Activated CD4-positive, alpha-beta memory T cell treated with anti-CD3 and anti-CD28 coated beads, Interleukin-2, amount 10 ng/mL, durations not matched to agents 7 days and 5 days (primary cell): ENCODE results near the gene TOM1. TPM values are rescaled to one million over a fixed set of nuclear protein-coding genes. Genes with fewer than 3 reads are reported as not detected.

Experiments used
- CTCF ChIA-PET: fragments of 350-600 bp; sonication (Branson Sonifier 250); formaldehyde crosslinking; loops from one replicate; lab custom pipeline; 2021; ENCODE audit warnings: antibody characterized with exemption, inconsistent platforms; lab: Charles Lee
- POLR2A ChIA-PET: fragments of 350-600 bp; sonication (Branson Sonifier 250); formaldehyde crosslinking; loops from one replicate; lab custom pipeline; 2021; ENCODE audit warnings: antibody characterized with exemption; lab: Charles Lee
- DNase-seq: peaks from one replicate; pipeline ENCODE4 v3.0.0-alpha.2; 2020
- H3K27ac Mint-ChIP-seq: one replicate; pipeline ENCODE4 v1.8.0; 2021; ENCODE audit warnings: mild to moderate bottlenecking, mixed read lengths
- H3K27me3 Mint-ChIP-seq: one replicate; pipeline ENCODE4 v1.8.0; 2021; ENCODE audit warnings: mixed read lengths
- H3K36me3 Mint-ChIP-seq: one replicate; pipeline ENCODE4 v1.8.0; 2021; ENCODE audit warnings: low read depth, mixed read lengths
- H3K4me1 Mint-ChIP-seq: one replicate; pipeline ENCODE4 v1.8.0; 2021; ENCODE audit warnings: mixed read lengths
- H3K4me3 Mint-ChIP-seq: one replicate; pipeline ENCODE4 v1.8.0; 2021; ENCODE audit warnings: mild to moderate bottlenecking, mixed read lengths
- H3K9me3 Mint-ChIP-seq: one replicate; pipeline ENCODE4 v1.8.0; 2021; ENCODE audit warnings: mixed read lengths
- total RNA-seq, 2 experiments: library from RNA; stranded (reverse); gene quantifications; one replicate each; pipeline ENCODE4 v1.2.3, GENCODE V29; 2021

TOM1 gene
- total RNA-seq, 2 experiments from 2014 or later, result 37.3 to 41.4 TPM

DNA sequence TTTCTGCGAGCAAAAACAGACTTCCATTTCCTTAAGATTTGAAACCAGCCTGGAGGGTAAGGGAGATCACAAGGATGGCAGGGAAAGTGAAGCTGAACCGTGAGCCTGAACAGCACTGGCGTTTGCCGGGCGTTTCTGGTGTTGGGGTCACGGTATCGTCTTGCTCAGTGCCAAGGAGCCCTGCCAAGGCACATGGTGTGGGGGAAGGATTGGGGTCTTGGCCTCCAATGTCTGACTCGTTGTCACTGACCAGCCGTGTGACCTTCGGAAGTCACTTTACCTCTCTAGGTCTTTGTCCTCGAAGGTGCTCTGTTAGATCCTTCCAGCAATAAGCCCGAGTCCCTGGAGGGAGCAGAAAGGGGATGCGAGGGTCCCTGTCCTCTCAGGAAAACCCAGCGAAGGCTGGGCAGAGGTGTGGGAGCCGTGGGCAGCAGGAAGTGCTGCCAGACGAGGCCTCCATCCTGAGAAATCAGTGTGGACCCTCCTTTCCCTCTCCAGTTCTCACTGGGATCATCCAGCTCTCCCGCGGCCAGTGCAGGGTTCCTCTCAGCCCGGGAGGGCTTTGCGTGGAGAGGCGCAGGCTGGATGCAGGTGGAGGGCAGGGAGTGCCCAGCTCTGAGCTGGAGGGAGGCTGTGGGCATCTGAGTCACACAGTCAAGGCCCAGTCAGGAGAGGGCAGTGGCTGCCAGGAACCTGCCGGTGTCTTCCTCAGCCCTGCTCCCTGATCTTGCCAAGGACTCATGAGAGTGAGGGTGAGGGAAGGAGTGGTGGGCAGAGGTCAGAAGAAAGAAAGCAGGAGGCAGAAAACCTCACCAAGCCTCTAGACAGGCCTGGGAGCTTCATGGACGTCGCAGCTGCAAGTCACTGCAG, 18.9 kb downstream of the TOM1 start:
- H3K27ac Mint-ChIP-seq, result no peak overlapping the region
- CTCF ChIA-PET, result no interaction called here
- no peak overlapping the region for H3K4me3 Mint-ChIP-seq
- no peaks in the 10 kb centered on the region for H3K27me3 Mint-ChIP-seq
- peaks cover 27% of the 10 kb centered on the region for H3K4me1 Mint-ChIP-seq
- DNase-seq, result no peak
- H3K9me3 Mint-ChIP-seq, result no peaks in the 10 kb centered on the region
- H3K36me3 Mint-ChIP-seq, result peaks cover 5% of the 10 kb centered on the region
- POLR2A ChIA-PET, result no interaction called here

DNA sequence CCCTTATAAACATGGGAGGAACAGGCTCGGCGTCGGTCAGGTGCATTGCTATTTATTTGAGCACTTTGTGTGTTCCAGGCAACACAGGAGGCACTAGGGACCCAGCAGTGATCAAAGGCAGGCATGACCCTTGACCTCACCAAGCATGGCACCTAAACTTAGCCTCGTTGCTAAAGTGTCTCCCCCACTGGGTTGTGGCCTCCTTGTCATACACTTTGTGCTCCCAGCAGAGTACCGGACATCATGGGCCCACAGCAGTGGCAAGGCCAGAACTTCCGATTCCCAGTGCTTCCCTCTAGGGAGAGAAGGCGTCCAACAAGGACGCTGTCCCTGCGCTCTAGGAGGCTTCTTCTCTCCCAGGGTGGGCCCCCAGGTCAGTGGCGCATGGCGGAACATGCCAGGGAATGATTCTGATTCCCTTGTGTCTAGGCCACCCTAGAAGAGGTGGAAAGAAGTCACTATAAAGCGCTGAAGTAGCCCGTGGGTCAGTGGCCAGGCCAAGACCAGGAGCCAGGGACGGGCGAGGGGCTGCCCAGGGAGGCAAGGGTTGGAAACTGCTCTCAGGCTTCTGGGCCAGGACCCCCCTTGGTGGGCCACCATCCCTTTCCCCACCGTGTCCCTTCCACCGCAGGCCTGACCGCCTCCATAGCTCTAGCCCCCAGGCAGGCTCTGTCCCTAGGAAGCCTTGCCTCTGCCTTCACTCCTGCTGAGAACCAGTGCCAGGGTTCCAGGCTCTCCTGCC, 19.7 kb downstream of the TOM1 start:
- H3K4me1 Mint-ChIP-seq, result peaks cover 20% of the 10 kb centered on the region
- ChIA-PET CTCF (no interaction called here), POLR2A (no interaction called here)
- no peaks in the 10 kb centered on the region for H3K27me3 Mint-ChIP-seq
- peaks cover 10% of the 10 kb centered on the region for H3K36me3 Mint-ChIP-seq
- no peaks in the 10 kb centered on the region for H3K9me3 Mint-ChIP-seq
- DNase-seq, result no peak
- no peak overlapping the region for H3K27ac Mint-ChIP-seq
- H3K4me3 Mint-ChIP-seq, result no peak overlapping the region

GRCh38 chr22:35322126-35322525, 22.4 kb downstream of the TOM1 start:
- H3K4me1 Mint-ChIP-seq, result no peaks in the 10 kb centered on the region
- H3K27me3 Mint-ChIP-seq, result no peaks in the 10 kb centered on the region
- no peak overlapping the region for H3K27ac Mint-ChIP-seq
- CTCF ChIA-PET, result no interaction called here
- H3K36me3 Mint-ChIP-seq, result peaks cover 29% of the 10 kb centered on the region
- no peaks in the 10 kb centered on the region for H3K9me3 Mint-ChIP-seq
- no peak for DNase-seq
- no peak overlapping the region for H3K4me3 Mint-ChIP-seq
- POLR2A ChIA-PET, result no interaction called here

DNA sequence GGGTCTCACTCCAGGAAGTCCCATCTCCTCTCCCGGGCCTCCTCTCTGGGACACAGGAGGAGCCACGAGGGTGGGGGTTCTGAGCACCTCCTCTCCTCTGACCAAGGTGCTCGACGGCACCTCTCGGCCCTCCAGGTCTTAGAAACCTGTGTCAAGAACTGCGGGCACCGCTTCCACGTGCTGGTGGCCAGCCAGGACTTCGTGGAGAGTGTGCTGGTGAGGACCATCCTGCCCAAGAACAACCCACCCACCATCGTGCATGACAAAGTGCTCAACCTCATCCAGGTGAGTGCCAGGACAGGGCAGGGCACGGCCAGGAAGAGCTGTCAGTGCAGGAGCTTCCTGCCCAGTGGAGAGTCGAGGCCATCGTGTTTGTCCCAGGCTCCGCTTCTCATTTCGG, 23.2 kb downstream of the TOM1 start:
- ChIA-PET CTCF (no interaction called here), POLR2A (no interaction called here)
- Mint-ChIP-seq H3K27ac (no peak overlapping the region), H3K4me1 (peaks cover 2% of the 10 kb centered on the region), H3K27me3 (no peaks in the 10 kb centered on the region), H3K4me3 (no peak overlapping the region), H3K36me3 (peaks cover 32% of the 10 kb centered on the region), H3K9me3 (no peaks in the 10 kb centered on the region)
- no peak for DNase-seq

DNA sequence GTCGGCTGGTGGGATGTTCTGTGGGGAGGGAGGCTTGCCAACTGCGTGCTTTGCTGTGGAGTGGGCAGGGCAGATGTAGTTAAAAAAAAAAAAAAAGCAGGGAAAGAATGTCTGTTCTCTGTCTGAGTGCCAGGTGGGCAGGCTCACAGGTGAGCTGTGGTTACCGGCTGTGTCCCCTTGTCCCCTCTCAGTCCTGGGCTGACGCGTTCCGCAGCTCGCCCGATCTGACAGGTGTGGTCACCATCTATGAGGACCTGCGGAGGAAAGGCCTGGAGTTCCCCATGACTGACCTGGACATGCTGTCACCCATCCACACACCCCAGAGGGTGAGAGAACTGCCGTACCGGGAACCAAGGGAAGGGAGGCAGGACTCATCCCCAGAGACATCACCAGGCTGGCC, 23.6 kb downstream of the TOM1 start:
- Mint-ChIP-seq H3K4me3 (no peak overlapping the region), H3K4me1 (peaks cover 6% of the 10 kb centered on the region), H3K27me3 (no peaks in the 10 kb centered on the region), H3K27ac (no peak overlapping the region), H3K36me3 (peaks cover 36% of the 10 kb centered on the region), H3K9me3 (no peaks in the 10 kb centered on the region)
- DNase-seq, result no peak
- ChIA-PET POLR2A (interaction anchor here (1.5 kb wide), 1 partner anchor 10 kb away, joined by 3 read pairs; no protein-coding TSS in a partner anchor), CTCF (no interaction called here)

DNA sequence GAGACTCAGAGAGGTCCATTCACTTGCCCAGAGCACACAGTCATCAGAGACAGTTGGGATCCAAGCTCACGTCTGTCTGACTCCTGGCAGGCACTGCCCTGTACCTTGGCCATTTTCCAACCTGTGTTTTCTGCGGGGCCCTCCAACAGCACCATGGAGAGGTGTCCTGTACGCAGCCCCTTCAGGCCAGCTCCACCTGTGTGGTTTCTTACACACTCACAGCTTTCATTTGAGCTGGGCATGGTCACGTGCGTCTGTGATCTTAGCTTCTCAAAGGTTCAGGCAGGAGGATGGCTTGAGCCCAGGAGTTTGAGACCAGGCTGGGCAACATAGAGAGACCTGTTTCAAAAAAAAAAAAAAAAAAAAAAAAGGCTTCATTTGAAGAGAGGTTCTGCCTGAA, 24.4 kb downstream of the TOM1 start:
- H3K9me3 Mint-ChIP-seq, result no peaks in the 10 kb centered on the region
- H3K27me3 Mint-ChIP-seq, result no peaks in the 10 kb centered on the region
- POLR2A ChIA-PET, result interaction anchor here (1.5 kb wide), 1 partner anchor 10 kb away, joined by 3 read pairs; no protein-coding TSS in a partner anchor
- H3K27ac Mint-ChIP-seq, result no peak overlapping the region
- H3K36me3 Mint-ChIP-seq, result peaks cover 40% of the 10 kb centered on the region
- no peak overlapping the region for H3K4me3 Mint-ChIP-seq
- peaks cover 10% of the 10 kb centered on the region for H3K4me1 Mint-ChIP-seq
- CTCF ChIA-PET, result no interaction called here
- no peak for DNase-seq

DNA sequence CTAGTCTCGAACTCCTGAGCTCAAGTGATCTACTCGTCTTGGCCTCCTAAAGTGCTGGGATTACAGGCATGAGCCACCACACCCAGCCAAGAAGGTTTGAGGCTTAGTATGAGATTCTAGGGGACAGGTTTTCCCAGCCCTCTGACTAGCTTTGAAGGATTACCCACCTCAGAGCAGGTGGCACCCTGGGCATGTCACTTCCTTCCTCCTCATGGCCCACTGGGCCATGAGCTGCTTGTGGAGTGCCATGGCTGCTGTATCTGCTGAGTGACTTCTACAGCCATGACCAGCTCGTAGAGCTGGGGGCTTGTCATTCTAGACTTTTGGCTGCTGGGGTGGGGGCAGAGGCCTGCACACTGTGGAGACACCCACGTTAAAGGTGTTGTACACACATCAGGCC, 25.1 kb downstream of the TOM1 start:
- Mint-ChIP-seq H3K4me3 (no peak overlapping the region), H3K36me3 (peaks cover 44% of the 10 kb centered on the region), H3K9me3 (no peaks in the 10 kb centered on the region), H3K27ac (no peak overlapping the region), H3K27me3 (no peaks in the 10 kb centered on the region), H3K4me1 (peaks cover 17% of the 10 kb centered on the region)
- ChIA-PET POLR2A (interaction anchor here (1.5 kb wide), 1 partner anchor 9 kb away, joined by 3 read pairs; no protein-coding TSS in a partner anchor), CTCF (no interaction called here)
- DNase-seq, result no peak

DNA sequence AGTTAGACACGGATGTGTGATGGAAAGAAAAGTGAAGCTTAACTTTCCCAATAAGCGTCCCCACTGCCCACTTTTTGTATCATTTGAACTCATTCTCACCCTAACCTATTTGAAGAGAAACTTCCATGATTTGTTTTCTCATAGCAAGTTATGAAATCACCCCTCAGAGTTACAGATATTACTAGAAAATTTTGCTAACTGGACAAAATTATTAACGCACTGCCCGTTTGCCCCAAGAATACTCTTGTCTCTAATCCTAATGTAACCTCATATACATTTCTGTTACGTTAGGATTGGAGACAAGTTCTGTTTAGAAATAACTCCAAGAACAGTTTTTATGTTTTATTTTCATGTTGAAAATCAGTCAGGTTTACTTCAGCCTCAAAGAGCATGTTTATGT, 25.5 kb downstream of the TOM1 start:
- ChIA-PET POLR2A (no interaction called here), CTCF (no interaction called here)
- no peak for DNase-seq
- Mint-ChIP-seq H3K36me3 (peaks cover 46% of the 10 kb centered on the region), H3K9me3 (no peaks in the 10 kb centered on the region), H3K4me3 (no peak overlapping the region), H3K4me1 (peaks cover 21% of the 10 kb centered on the region), H3K27ac (no peak overlapping the region), H3K27me3 (no peaks in the 10 kb centered on the region)

DNA sequence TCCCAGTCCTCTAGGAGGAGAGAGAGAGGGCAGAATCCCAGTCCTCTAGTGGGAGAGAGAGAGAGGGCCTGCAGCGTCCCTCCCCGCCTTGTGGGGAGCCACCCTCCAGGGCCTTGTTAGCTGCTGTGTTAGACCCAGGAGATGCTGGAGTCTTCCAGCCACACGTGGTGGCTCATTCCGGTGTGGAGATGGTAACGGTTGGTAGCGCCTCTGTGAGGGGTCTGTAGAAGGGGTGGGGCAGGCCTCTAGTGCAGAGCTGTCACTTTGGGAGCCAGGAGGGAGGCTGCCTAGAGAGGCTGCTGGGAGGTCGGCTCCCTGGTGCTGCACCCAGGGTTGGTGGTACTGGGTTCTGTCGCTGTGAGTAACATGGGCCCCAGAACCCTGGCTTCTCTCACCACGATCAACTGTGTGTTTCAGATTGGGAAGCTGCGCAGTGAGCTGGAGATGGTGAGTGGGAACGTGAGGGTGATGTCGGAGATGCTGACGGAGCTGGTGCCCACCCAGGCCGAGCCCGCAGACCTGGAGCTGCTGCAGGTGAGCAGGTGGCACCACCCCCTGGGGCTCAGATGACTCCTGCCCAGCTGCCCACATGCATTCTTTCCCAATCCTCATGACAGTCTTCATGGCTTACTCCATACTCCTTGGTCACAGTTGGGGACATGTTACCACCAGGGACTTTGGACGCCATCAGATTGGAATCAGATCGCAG, 27.3 kb downstream of the TOM1 start:
- CTCF ChIA-PET, result no interaction called here
- peaks cover 29% of the 10 kb centered on the region for H3K4me1 Mint-ChIP-seq

GRCh38 chr22:35327690-35328471, 28.2 kb downstream of the TOM1 start:
- CTCF ChIA-PET, result interaction anchor here (0.5 kb wide), 1 partner anchor 66 kb away, joined by 3 read pairs; no protein-coding TSS in a partner anchor
- H3K27ac Mint-ChIP-seq, result no peak overlapping the region
- no peaks in the 10 kb centered on the region for H3K27me3 Mint-ChIP-seq
- peaks cover 59% of the 10 kb centered on the region for H3K36me3 Mint-ChIP-seq
- no peaks in the 10 kb centered on the region for H3K9me3 Mint-ChIP-seq
- H3K4me3 Mint-ChIP-seq, result no peak overlapping the region
- DNase-seq, result no peak
- peaks cover 29% of the 10 kb centered on the region for H3K4me1 Mint-ChIP-seq
- POLR2A ChIA-PET, result no interaction called here

More for the DNA sequence above, 27.3 kb downstream of the TOM1 start:
- POLR2A ChIA-PET, result no interaction called here
- DNase-seq, result no peak
- Mint-ChIP-seq H3K36me3 (peaks cover 56% of the 10 kb centered on the region), H3K4me3 (no peak overlapping the region), H3K27me3 (no peaks in the 10 kb centered on the region), H3K27ac (no peak overlapping the region), H3K9me3 (no peaks in the 10 kb centered on the region)

GRCh38 chr22:35328472-35328885, 28.8 kb downstream of the TOM1 start:
- Mint-ChIP-seq H3K9me3 (no peaks in the 10 kb centered on the region), H3K27ac (no peak overlapping the region), H3K36me3 (peaks cover 60% of the 10 kb centered on the region), H3K4me3 (no peak overlapping the region), H3K4me1 (peaks cover 29% of the 10 kb centered on the region), H3K27me3 (no peaks in the 10 kb centered on the region)
- DNase-seq, result no peak
- POLR2A ChIA-PET, result no interaction called here
- CTCF ChIA-PET, result no interaction called here

- H3K9me3 Mint-ChIP-seq, result no peaks in the 10 kb centered on the region
- no peak overlapping the region for H3K4me3 Mint-ChIP-seq
- H3K36me3 Mint-ChIP-seq, result peaks cover 59% of the 10 kb centered on the region
- peaks cover 36% of the 10 kb centered on the region for H3K4me1 Mint-ChIP-seq
- no peak for DNase-seq
- ChIA-PET CTCF (interaction anchor here (0.6 to 2.5 kb wide), 7 partner anchors 18 to 795 kb away, joined by 3 to 15 read pairs (median 4); partner anchors contain the start of gene TOM1), POLR2A (interaction anchor here (0.6 to 2.2 kb wide), 6 partner anchors 12 to 72 kb away, joined by 3 to 6 read pairs (median 4); partner anchors contain the start of gene HMGXB4)
- no peaks in the 10 kb centered on the region for H3K27me3 Mint-ChIP-seq
- no peak overlapping the region for H3K27ac Mint-ChIP-seq
Observed at GRCh38 chr22:35329114-35329847, 29.6 kb downstream of the TOM1 start.
